Measurements from ENCODE around the gene FADS6.

- TF ChIP-seq, protein P1, sequence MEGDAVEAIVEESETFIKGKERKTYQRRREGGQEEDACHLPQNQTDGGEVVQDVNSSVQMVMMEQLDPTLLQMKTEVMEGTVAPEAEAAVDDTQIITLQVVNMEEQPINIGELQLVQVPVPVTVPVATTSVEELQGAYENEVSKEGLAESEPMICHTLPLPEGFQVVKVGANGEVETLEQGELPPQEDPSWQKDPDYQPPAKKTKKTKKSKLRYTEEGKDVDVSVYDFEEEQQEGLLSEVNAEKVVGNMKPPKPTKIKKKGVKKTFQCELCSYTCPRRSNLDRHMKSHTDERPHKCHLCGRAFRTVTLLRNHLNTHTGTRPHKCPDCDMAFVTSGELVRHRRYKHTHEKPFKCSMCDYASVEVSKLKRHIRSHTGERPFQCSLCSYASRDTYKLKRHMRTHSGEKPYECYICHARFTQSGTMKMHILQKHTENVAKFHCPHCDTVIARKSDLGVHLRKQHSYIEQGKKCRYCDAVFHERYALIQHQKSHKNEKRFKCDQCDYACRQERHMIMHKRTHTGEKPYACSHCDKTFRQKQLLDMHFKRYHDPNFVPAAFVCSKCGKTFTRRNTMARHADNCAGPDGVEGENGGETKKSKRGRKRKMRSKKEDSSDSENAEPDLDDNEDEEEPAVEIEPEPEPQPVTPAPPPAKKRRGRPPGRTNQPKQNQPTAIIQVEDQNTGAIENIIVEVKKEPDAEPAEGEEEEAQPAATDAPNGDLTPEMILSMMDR (IDR thresholded peaks at IDR 0.05; ENCODE audit: poor library complexity, severe bottlenecking): no peak
- TF ChIP-seq MXI1 (conservative IDR thresholded peaks at IDR 0.05; ENCODE audit: poor library complexity, severe bottlenecking) (no peak), EZH2 (IDR thresholded peaks at IDR 0.05; ENCODE audit: borderline replicate concordance, insufficient read depth, low read length, poor library complexity, severe bottlenecking) (no peak), EP300 (conservative IDR thresholded peaks at IDR 0.05; ENCODE audit: poor library complexity, severe bottlenecking) (no peak), POLR2AphosphoS5 (IDR thresholded peaks at IDR 0.05) (no peak), RAD21 (conservative IDR thresholded peaks at IDR 0.05) (no peak), SMC3 (conservative IDR thresholded peaks at IDR 0.05; ENCODE audit: poor library complexity) (no peak), TAF1 (IDR thresholded peaks at IDR 0.05; ENCODE audit: low read depth) (no peak)
- TF ChIP-seq, protein P2, sequence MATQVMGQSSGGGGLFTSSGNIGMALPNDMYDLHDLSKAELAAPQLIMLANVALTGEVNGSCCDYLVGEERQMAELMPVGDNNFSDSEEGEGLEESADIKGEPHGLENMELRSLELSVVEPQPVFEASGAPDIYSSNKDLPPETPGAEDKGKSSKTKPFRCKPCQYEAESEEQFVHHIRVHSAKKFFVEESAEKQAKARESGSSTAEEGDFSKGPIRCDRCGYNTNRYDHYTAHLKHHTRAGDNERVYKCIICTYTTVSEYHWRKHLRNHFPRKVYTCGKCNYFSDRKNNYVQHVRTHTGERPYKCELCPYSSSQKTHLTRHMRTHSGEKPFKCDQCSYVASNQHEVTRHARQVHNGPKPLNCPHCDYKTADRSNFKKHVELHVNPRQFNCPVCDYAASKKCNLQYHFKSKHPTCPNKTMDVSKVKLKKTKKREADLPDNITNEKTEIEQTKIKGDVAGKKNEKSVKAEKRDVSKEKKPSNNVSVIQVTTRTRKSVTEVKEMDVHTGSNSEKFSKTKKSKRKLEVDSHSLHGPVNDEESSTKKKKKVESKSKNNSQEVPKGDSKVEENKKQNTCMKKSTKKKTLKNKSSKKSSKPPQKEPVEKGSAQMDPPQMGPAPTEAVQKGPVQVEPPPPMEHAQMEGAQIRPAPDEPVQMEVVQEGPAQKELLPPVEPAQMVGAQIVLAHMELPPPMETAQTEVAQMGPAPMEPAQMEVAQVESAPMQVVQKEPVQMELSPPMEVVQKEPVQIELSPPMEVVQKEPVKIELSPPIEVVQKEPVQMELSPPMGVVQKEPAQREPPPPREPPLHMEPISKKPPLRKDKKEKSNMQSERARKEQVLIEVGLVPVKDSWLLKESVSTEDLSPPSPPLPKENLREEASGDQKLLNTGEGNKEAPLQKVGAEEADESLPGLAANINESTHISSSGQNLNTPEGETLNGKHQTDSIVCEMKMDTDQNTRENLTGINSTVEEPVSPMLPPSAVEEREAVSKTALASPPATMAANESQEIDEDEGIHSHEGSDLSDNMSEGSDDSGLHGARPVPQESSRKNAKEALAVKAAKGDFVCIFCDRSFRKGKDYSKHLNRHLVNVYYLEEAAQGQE (IDR thresholded peaks at IDR 0.05; ENCODE audit: borderline replicate concordance): no peak
Measured at GRCh38 chr17:74920306-74920620, 26.8 kb upstream of the FADS6 start.
